ENCODE results near the gene UGT2B7. TPM values are rescaled to one million over a fixed set of nuclear protein-coding genes. Genes with fewer than 3 reads are reported as not detected.

UGT2B7 gene
- total and polyA plus RNA-seq, 2 of the 13 experiments (the other 11 are each of a cell fraction or from before 2014, with no cell fraction given) = 26.8 to 41.8 TPM

DNA sequence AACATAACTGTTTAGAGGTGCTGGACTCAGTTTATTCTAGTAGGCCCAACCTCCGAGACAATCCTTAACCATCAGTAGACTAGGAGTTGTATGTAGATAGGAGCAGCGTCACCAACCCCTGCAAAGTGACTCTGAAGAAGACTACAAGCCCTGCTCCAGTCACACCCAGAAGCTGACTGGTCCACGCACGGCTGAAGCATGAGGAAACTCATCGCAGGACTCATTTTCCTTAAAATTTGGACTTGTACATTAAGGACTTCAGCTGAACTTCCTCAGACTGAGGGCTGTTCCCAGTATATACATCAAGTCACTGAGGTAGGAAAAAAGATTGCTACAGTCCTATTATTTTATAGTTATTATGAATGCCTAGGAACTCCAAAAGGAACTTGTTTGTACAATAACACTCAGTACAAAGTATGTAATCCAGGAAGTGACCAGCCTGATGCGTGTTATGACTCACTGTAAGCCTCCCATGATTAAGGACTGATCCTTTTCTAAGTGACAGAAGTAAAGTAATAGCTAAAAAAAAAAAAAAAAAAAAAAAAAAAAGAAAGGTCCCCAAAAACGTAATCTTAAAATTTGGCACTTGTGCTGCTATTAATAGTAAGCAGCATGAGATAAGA is 41.6 kb upstream of the UGT2B7 start (continued):
- TF ChIP-seq, protein P1, sequence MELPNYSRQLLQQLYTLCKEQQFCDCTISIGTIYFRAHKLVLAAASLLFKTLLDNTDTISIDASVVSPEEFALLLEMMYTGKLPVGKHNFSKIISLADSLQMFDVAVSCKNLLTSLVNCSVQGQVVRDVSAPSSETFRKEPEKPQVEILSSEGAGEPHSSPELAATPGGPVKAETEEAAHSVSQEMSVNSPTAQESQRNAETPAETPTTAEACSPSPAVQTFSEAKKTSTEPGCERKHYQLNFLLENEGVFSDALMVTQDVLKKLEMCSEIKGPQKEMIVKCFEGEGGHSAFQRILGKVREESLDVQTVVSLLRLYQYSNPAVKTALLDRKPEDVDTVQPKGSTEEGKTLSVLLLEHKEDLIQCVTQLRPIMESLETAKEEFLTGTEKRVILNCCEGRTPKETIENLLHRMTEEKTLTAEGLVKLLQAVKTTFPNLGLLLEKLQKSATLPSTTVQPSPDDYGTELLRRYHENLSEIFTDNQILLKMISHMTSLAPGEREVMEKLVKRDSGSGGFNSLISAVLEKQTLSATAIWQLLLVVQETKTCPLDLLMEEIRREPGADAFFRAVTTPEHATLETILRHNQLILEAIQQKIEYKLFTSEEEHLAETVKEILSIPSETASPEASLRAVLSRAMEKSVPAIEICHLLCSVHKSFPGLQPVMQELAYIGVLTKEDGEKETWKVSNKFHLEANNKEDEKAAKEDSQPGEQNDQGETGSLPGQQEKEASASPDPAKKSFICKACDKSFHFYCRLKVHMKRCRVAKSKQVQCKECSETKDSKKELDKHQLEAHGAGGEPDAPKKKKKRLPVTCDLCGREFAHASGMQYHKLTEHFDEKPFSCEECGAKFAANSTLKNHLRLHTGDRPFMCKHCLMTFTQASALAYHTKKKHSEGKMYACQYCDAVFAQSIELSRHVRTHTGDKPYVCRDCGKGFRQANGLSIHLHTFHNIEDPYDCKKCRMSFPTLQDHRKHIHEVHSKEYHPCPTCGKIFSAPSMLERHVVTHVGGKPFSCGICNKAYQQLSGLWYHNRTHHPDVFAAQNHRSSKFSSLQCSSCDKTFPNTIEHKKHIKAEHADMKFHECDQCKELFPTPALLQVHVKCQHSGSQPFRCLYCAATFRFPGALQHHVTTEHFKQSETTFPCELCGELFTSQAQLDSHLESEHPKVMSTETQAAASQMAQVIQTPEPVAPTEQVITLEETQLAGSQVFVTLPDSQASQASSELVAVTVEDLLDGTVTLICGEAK (IDR thresholded peaks at IDR 0.05) = peak; percentile 64
- TF ChIP-seq, protein P1 (CRISPR knock-in tag; IDR thresholded peaks at IDR 0.05) = no peak
- TF ChIP-seq TEAD3 (CRISPR knock-in tag; optimal IDR thresholded peaks at IDR 0.05; ENCODE audit: borderline replicate concordance) (peak; percentile 20), MED1 (CRISPR knock-in tag; IDR thresholded peaks at IDR 0.05) (peak; percentile 0; the same call in 1 of the 2 replicates), ZBTB38 (CRISPR knock-in tag; IDR thresholded peaks at IDR 0.05) (0 out of 2 replicates have a peak, but pooled peaks have one; percentile 24), NAIF1 (CRISPR knock-in tag; IDR thresholded peaks at IDR 0.05; ENCODE audit: borderline replicate concordance) (no peak), ERF (CRISPR knock-in tag; IDR thresholded peaks at IDR 0.05) (peak; percentile 63; the same call in 1 of the 2 replicates), MXI1 (IDR thresholded peaks at IDR 0.05; ENCODE audit: borderline replicate concordance, low read depth, low read length) (no peak), ZNF17 (CRISPR knock-in tag; IDR thresholded peaks at IDR 0.05) (no peak), ZNF660 (CRISPR knock-in tag; IDR thresholded peaks at IDR 0.05; ENCODE audit: borderline replicate concordance, low read depth) (no peak), ZNF841 (CRISPR knock-in tag; IDR thresholded peaks at IDR 0.05; ENCODE audit: borderline replicate concordance) (no peak)
- TF ChIP-seq, protein P2, sequence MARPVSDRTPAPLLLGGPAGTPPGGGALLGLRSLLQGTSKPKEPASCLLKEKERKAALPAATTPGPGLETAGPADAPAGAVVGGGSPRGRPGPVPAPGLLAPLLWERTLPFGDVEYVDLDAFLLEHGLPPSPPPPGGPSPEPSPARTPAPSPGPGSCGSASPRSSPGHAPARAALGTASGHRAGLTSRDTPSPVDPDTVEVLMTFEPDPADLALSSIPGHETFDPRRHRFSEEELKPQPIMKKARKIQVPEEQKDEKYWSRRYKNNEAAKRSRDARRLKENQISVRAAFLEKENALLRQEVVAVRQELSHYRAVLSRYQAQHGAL (CRISPR knock-in tag; IDR thresholded peaks at IDR 0.05; ENCODE audit: not compliant biosample characterization) = no peak
- TF ChIP-seq, protein P3, sequence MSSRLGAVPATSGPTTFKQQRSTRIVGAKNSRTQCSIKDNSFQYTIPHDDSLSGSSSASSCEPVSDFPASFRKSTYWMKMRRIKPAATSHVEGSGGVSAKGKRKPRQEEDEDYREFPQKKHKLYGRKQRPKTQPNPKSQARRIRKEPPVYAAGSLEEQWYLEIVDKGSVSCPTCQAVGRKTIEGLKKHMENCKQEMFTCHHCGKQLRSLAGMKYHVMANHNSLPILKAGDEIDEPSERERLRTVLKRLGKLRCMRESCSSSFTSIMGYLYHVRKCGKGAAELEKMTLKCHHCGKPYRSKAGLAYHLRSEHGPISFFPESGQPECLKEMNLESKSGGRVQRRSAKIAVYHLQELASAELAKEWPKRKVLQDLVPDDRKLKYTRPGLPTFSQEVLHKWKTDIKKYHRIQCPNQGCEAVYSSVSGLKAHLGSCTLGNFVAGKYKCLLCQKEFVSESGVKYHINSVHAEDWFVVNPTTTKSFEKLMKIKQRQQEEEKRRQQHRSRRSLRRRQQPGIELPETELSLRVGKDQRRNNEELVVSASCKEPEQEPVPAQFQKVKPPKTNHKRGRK (CRISPR knock-in tag; IDR thresholded peaks at IDR 0.05) = no peak
- TF ChIP-seq, protein P4, sequence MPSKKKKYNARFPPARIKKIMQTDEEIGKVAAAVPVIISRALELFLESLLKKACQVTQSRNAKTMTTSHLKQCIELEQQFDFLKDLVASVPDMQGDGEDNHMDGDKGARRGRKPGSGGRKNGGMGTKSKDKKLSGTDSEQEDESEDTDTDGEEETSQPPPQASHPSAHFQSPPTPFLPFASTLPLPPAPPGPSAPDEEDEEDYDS (CRISPR knock-in tag; IDR thresholded peaks at IDR 0.05) = peak; percentile 19; the same call in 1 of the 2 replicates
- TF ChIP-seq, protein P5, sequence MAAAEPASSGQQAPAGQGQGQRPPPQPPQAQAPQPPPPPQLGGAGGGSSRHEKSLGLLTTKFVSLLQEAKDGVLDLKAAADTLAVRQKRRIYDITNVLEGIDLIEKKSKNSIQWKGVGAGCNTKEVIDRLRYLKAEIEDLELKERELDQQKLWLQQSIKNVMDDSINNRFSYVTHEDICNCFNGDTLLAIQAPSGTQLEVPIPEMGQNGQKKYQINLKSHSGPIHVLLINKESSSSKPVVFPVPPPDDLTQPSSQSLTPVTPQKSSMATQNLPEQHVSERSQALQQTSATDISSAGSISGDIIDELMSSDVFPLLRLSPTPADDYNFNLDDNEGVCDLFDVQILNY (CRISPR knock-in tag; conservative IDR thresholded peaks at IDR 0.05) = no peak
